Midbrain (tissue), 1 donor: Measurements from ENCODE around the gene HSPA4.
"Not testable (repeated sequence)": the region's sequence is repeated elsewhere in the genome, so short reads cannot be mapped to it uniquely, and the experiment has no call there.

Experiments used
- DNase-seq: peaks from one replicate; lab custom pipeline; 2025; lab: John Stamatoyannopoulos, UW

HSPA4 gene

GRCh38 chr5:133123297-133123696 is 71.5 kb downstream of the HSPA4 start:
- DNase-seq = no peak

GRCh38 chr5:133124891-133125290 is 73.1 kb downstream of the HSPA4 start:
- DNase-seq = no peak

- no peak for DNase-seq
These were observed 76.3 kb downstream of the HSPA4 start for GRCh38 chr5:133128066-133128465.

- no peak for DNase-seq
These were observed 77.5 kb downstream of the HSPA4 start for GRCh38 chr5:133129289-133129688.

GRCh38 chr5:133129950-133130349 is 78.1 kb downstream of the HSPA4 start:
- DNase-seq = peak; percentile 19

GRCh38 chr5:133130387-133131118 is 78.7 kb downstream of the HSPA4 start:
- DNase-seq = no peak

- no peak for DNase-seq
These were observed 80.9 kb downstream of the HSPA4 start for GRCh38 chr5:133132717-133133116.

- not testable (repeated sequence) for DNase-seq
These were observed 81.4 kb downstream of the HSPA4 start for GRCh38 chr5:133133241-133133640.

- DNase-seq = not testable (repeated sequence)
These were observed 85.1 kb downstream of the HSPA4 start for GRCh38 chr5:133136890-133137289.

GRCh38 chr5:133140311-133140710 is 88.5 kb downstream of the HSPA4 start:
- no peak for DNase-seq

GRCh38 chr5:133141746-133142145 is 89.9 kb downstream of the HSPA4 start:
- no peak for DNase-seq

GRCh38 chr5:133142782-133143181 is 91.0 kb downstream of the HSPA4 start:
- DNase-seq = no peak

- no peak for DNase-seq
These were observed 92.6 kb downstream of the HSPA4 start for GRCh38 chr5:133144245-133144981.

- DNase-seq = no peak
These were observed 93.8 kb downstream of the HSPA4 start for GRCh38 chr5:133145436-133146170.

GRCh38 chr5:133147411-133147810 is 95.6 kb downstream of the HSPA4 start:
- no peak for DNase-seq

GRCh38 chr5:133147815-133148567 is 96.2 kb downstream of the HSPA4 start:
- DNase-seq = no peak

GRCh38 chr5:133149345-133149744 is 97.5 kb downstream of the HSPA4 start:
- no peak for DNase-seq

GRCh38 chr5:133150909-133151544 is 99.2 kb downstream of the HSPA4 start:
- DNase-seq = no peak

- no peak for DNase-seq
These were observed 102.7 kb downstream of the HSPA4 start for GRCh38 chr5:133154274-133155075.

- no peak for DNase-seq
These were observed 103.6 kb downstream of the HSPA4 start for GRCh38 chr5:133155326-133155969.
